Measurements from ENCODE around the gene SLC6A16.

DNA sequence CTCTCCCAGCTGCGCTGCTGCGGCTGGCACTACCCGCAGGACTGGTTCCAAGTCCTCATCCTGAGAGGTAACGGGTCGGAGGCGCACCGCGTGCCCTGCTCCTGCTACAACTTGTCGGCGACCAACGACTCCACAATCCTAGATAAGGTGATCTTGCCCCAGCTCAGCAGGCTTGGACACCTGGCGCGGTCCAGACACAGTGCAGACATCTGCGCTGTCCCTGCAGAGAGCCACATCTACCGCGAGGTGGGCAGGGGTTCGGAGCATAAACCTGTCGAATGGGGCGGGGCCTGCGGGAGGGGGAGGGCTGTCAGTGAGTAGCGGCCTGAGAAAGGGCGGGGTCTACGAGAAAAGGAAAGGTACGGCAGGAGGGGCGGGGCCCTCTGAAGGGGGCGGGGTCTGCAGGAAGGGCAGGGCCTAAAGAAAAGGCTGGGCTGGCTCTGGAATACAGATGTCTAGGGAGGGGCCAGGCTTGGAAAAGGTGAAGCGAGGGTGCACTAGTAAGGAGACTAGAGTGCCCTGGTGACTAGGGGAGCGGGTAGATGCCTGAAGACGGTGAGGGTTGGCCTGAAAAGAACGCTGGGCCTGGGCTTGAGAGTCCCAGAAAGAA lies 13.8 kb upstream of the SLC6A16 start:
- TF ChIP-seq, protein P1, sequence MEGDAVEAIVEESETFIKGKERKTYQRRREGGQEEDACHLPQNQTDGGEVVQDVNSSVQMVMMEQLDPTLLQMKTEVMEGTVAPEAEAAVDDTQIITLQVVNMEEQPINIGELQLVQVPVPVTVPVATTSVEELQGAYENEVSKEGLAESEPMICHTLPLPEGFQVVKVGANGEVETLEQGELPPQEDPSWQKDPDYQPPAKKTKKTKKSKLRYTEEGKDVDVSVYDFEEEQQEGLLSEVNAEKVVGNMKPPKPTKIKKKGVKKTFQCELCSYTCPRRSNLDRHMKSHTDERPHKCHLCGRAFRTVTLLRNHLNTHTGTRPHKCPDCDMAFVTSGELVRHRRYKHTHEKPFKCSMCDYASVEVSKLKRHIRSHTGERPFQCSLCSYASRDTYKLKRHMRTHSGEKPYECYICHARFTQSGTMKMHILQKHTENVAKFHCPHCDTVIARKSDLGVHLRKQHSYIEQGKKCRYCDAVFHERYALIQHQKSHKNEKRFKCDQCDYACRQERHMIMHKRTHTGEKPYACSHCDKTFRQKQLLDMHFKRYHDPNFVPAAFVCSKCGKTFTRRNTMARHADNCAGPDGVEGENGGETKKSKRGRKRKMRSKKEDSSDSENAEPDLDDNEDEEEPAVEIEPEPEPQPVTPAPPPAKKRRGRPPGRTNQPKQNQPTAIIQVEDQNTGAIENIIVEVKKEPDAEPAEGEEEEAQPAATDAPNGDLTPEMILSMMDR (IDR thresholded peaks at IDR 0.05): no peak
- TF ChIP-seq POLR2A (IDR thresholded peaks at IDR 0.05): no peak

Measured in adrenal gland (tissue), 5 donors.